HG02840 (cell line): ENCODE results near the gene RUSC2.
"Not testable (repeated sequence)": the region's sequence is repeated elsewhere in the genome, so short reads cannot be mapped to it uniquely, and the experiment has no call there.

Experiments
- ATAC-seq: cut with Tn5 transposase; IDR thresholded peaks from one replicate; pipeline ENCODE4 v1.9.1; 2021; ENCODE audit warnings: mild to moderate bottlenecking, moderate library complexity, moderate number of reproducible peaks; ENCODE audit not compliant: unreplicated experiment, low FRiP score

The RUSC2 gene

GRCh38 chr9:35493119-35493518 is 3.2 kb downstream of the RUSC2 start:
- ATAC-seq = not testable (repeated sequence)

GRCh38 chr9:35495984-35496383 is 6.1 kb downstream of the RUSC2 start:
- ATAC-seq = no peak

GRCh38 chr9:35498245-35498644 is 8.3 kb downstream of the RUSC2 start:
- not testable (repeated sequence) for ATAC-seq

- ATAC-seq = no peak
These were observed 9.3 kb downstream of the RUSC2 start for GRCh38 chr9:35499029-35499700.

DNA sequence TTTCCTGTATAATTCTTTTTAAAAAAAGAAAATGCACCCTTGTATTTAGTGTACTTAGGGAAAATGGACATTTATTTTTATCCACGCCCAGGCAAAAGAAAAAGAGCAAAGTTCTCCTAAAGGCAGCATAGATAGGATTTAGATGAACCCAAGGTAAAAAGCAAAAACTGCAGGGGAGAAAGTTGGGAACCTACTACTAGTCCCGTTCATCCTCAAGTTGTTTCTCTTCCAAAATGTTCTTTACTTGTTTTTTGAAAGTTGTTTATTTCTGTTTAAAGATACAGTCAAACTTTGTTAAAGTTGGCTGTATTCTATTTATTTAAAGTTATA is 9.8 kb downstream of the RUSC2 start:
- ATAC-seq = no peak

DNA sequence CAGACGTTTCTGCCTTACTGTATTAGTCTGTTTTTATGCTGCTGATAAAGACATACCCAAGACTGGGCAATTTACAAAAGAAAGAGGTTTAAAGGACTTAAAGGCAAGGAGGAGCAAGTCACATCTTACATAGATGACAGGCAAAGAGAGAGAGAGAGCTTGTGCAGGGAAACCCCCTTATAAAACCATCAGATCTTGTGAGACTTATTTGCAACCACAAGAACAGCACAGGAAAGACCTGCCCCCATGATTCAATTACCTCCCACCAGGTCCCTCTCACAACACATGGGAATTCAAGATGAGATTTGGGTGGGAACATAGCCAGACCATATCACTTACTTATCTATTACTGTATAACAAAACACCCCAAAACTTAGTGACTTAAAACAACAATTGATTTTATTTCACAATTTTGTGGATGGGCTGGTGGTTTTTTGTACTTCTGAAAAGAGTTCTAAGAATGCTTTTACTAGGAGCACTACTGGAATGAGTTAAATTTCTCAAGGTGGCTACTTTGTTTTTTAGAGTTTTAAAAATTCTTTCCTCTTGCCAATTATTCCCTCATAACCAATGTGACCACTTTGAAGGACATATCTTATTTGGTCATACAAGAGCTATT is 10.3 kb downstream of the RUSC2 start:
- ATAC-seq = no peak

DNA sequence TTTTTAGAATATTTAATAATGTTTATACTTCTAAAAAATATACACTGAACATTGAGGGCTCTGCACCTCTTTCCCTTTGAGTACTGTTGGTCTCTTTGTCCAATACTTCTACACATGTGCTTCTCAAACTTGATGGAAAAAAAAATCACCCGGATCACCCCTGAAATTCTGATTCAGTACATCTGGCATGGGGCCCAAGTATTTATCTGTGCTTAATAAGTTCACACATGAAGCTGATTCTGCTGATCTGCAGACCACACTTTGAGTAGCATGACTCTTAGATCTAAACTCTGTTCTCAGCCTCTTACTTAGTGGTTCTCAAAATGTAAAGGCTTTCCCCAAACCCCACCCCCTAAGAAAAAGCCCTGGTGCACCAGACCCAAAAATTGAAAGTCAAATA is 12.0 kb downstream of the RUSC2 start:
- no peak for ATAC-seq

GRCh38 chr9:35506359-35506758 is 16.4 kb downstream of the RUSC2 start:
- no peak for ATAC-seq

GRCh38 chr9:35508069-35508468 is 18.2 kb downstream of the RUSC2 start:
- no peak for ATAC-seq

DNA sequence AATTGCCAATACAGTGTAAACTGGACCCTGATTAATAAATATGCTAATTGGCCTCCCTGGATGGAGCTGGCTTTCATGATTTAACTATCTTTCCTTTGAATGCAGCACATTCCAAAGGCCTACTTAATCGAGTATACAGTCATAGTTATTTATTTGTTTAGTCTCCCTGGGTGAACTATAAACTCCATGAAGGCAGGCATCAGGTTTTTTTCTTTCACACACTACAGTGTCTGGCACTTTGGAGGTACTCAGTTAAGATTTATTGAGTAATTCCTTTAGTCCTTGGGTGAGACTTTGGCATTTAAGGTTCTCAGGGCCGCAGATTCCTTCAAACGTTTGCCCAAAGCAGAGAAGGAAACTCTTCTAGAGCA is 20.5 kb downstream of the RUSC2 start:
- no peak for ATAC-seq

DNA sequence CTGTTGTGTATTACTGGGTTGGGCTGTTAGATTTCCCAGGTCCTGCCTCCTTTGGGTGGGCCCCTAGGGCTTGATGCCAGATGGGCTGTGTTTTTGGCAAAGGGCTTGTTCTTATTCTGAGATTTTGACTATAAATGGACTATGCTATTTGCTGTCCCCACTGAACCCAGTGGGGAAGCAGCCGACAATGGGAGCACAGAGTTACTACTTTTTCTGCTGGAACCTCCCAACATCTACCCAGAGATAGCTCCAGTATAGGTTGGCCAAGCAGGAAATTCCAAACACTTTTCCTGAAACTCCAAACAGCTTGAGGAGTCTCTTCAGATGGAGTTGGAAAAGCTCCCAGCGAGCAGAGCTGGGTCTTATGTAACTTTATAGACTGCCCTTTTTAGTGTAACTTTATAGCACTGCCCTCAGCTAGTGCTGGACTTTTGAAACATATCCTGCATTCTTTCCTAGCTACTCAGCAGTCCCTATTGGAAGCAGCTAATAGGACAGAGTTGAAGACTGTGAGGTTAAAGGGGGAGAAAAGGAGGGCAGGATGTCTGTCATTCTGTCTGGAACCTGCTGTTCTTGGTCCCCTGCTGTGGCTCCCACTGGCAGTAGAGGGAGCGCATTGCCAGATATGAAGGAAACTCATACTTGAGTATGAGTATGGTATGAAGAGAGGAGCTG is 21.0 kb downstream of the RUSC2 start:
- ATAC-seq = no peak

GRCh38 chr9:35511453-35511852 is 21.5 kb downstream of the RUSC2 start:
- no peak for ATAC-seq

GRCh38 chr9:35515766-35516165 is 25.9 kb downstream of the RUSC2 start:
- no peak for ATAC-seq

GRCh38 chr9:35516479-35516878 is 26.6 kb downstream of the RUSC2 start:
- no peak for ATAC-seq

DNA sequence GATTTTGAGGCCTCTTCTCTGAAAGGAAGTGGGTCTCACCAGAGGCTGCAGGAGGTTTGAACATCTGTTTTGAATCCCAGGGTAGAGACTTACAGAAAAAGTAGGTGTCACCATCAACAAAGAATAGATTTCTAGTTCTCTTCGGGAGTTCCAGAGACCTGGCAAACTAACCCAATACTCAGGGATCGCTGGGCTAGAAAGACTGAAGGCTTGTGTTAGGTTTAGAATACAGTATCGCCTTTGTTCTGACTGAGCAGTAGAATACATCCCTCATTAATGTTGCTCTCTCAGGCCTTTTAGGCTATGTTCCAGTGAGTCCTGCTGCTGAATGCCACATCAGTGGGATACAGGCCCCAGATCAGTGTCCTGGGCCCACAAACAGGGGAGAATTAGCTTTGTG is 27.2 kb downstream of the RUSC2 start:
- ATAC-seq = no peak

- ATAC-seq = no peak
These were observed 27.8 kb downstream of the RUSC2 start for GRCh38 chr9:35517552-35518224.

DNA sequence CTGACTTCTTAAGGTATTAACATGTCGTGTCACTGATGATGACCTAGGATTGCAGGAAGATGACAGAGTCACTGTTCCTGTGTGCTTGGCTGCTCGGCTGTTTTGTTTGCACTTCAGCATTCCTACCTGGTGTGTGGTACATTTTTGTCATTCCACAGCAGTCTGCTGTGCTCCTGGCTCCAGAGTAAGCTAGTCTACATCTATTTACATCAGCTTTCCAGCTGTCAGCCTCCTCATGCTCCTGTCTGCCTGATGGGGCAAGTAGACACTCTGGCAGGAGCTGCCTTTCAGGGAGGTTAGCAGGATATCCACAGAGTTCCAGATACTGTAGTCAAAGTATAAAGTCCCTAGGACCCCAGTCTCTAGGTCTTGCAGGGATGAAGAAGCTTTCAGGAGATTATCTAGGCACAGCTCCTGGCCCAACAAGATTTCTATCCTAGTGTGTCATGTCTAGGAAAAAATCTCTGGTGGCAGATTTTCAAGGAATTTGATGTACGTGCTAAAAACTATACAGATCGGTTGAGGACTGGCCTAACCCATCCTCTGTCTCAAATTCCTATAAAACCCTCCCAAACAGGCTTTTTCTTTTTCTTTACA is 28.4 kb downstream of the RUSC2 start:
- ATAC-seq = no peak

- no peak for ATAC-seq
These were observed 29.2 kb downstream of the RUSC2 start for GRCh38 chr9:35518981-35519679.

- ATAC-seq = no peak
These were observed 29.9 kb downstream of the RUSC2 start for GRCh38 chr9:35519692-35520363.

- ATAC-seq = no peak
These were observed 30.4 kb downstream of the RUSC2 start for GRCh38 chr9:35520364-35520710.
